GM18502 (cell line): ENCODE data around the gene CCSER2.
"Not testable (repeated sequence)": the region's sequence is repeated elsewhere in the genome, so short reads cannot be mapped to it uniquely, and the experiment has no call there.

Source experiments
- ATAC-seq: cut with Tn5 transposase; IDR thresholded peaks from one replicate; pipeline ENCODE4 v1.9.1; 2021; ENCODE audit warnings: mild to moderate bottlenecking; ENCODE audit not compliant: unreplicated experiment, poor library complexity

Gene CCSER2

GRCh38 chr10:84312816-84313215 is 15.6 kb upstream of the CCSER2 start:
- ATAC-seq, result no peak

GRCh38 chr10:84314275-84314674 is 14.1 kb upstream of the CCSER2 start:
- ATAC-seq, result no peak

GRCh38 chr10:84317174-84317573 is 11.2 kb upstream of the CCSER2 start:
- ATAC-seq, result peak; percentile 93

- no peak for ATAC-seq
These were observed 6.5 kb upstream of the CCSER2 start for GRCh38 chr10:84321902-84322301.

- ATAC-seq, result not testable (repeated sequence)
These were observed 4.8 kb upstream of the CCSER2 start for GRCh38 chr10:84323566-84323965.

GRCh38 chr10:84326995-84327394 is 1.4 kb upstream of the CCSER2 start:
- ATAC-seq, result not testable (repeated sequence)

- ATAC-seq, result peak; percentile 37
These were observed 815 bp downstream of the CCSER2 start for GRCh38 chr10:84329196-84329611.

- ATAC-seq, result peak; percentile 36
These were observed 1.7 kb downstream of the CCSER2 start for GRCh38 chr10:84329986-84330651.

GRCh38 chr10:84331091-84331490 is 2.7 kb downstream of the CCSER2 start:
- no peak for ATAC-seq

- peak; percentile 55 for ATAC-seq
These were observed 5.6 kb downstream of the CCSER2 start for GRCh38 chr10:84333864-84334451.

GRCh38 chr10:84334811-84335210 is 6.4 kb downstream of the CCSER2 start:
- no peak for ATAC-seq

GRCh38 chr10:84335516-84335915 is 7.1 kb downstream of the CCSER2 start:
- no peak for ATAC-seq

- no peak for ATAC-seq
These were observed 8.2 kb downstream of the CCSER2 start for GRCh38 chr10:84336406-84337090.

- ATAC-seq, result no peak
These were observed 8.8 kb downstream of the CCSER2 start for GRCh38 chr10:84337199-84337598.

- ATAC-seq, result no peak
These were observed 10.6 kb downstream of the CCSER2 start for GRCh38 chr10:84339025-84339424.

GRCh38 chr10:84340187-84340586 is 11.8 kb downstream of the CCSER2 start:
- no peak for ATAC-seq

GRCh38 chr10:84340632-84341537 is 12.5 kb downstream of the CCSER2 start:
- no peak for ATAC-seq

GRCh38 chr10:84341538-84341856 is 13.1 kb downstream of the CCSER2 start:
- ATAC-seq, result no peak

- no peak for ATAC-seq
These were observed 13.6 kb downstream of the CCSER2 start for GRCh38 chr10:84341983-84342382.

- ATAC-seq, result no peak
These were observed 14.2 kb downstream of the CCSER2 start for GRCh38 chr10:84342584-84342983.

- no peak for ATAC-seq
These were observed 15.4 kb downstream of the CCSER2 start for GRCh38 chr10:84343831-84344230.
